Breast epithelium (tissue), 3 donors: ENCODE data around the gene CDIPT.

Experiments
- CTCF ChIP-seq, 3 donors: fragments of 450-650 bp; IDR thresholded peaks; one replicate each; pipeline ENCODE4 v1.5.1; 2016 to 2017; ENCODE audit warnings: antibody characterized with exemption in 3 of 3, mild to moderate bottlenecking in 3 of 3, moderate library complexity in 3 of 3
- POLR2A ChIP-seq: fragments of 450-650 bp; IDR thresholded peaks from one replicate; pipeline ENCODE4 v1.6.1; 2016; ENCODE audit warnings: antibody characterized with exemption, mild to moderate bottlenecking, moderate library complexity

GRCh38 chr16:29881050-29881449, 18.0 kb upstream of the CDIPT start:
- TF ChIP-seq CTCF (IDR thresholded peaks at IDR 0.05) (no peak), POLR2A (no peak)
